ENCODE data around the gene SSTR3.

Gene SSTR3

DNA sequence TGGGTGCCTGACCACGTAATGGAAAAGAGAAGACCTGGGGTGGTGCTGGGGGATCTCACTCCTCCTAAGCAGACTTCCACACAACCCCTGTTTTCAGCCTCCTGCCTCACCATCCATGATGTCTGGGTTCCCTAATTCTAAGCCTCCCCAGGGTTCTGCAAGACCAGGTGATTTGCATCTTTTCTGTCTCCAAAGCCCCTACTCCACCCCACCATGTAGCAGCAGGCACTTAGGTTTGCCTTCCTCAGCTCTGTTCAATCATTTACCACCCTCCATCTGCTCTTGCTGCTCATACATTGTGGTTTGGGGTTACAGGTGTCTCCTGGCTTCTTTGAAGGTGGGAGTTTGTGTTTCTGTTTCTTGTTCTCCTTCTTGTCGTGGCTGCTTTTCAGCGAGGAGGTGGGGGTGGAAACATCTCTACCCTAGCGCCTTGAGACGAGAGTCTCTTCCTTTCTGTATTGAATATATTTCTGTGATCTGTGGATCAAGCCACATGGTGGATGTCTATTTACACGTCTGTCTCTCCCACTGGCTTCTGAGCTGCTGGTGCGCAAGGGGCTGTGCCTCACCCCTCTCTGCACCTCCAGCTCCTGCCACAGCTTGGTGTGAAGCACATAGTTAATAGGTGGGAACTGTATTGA, 6.6 kb upstream of the SSTR3 start:
- TF ChIP-seq, protein P1, sequence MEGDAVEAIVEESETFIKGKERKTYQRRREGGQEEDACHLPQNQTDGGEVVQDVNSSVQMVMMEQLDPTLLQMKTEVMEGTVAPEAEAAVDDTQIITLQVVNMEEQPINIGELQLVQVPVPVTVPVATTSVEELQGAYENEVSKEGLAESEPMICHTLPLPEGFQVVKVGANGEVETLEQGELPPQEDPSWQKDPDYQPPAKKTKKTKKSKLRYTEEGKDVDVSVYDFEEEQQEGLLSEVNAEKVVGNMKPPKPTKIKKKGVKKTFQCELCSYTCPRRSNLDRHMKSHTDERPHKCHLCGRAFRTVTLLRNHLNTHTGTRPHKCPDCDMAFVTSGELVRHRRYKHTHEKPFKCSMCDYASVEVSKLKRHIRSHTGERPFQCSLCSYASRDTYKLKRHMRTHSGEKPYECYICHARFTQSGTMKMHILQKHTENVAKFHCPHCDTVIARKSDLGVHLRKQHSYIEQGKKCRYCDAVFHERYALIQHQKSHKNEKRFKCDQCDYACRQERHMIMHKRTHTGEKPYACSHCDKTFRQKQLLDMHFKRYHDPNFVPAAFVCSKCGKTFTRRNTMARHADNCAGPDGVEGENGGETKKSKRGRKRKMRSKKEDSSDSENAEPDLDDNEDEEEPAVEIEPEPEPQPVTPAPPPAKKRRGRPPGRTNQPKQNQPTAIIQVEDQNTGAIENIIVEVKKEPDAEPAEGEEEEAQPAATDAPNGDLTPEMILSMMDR (IDR thresholded peaks at IDR 0.05; ENCODE audit: borderline replicate concordance, insufficient read depth, low read depth, low read length), result no peak
- H3K4me3 ChIP-seq (ENCODE audit: low read depth, low read length), result peak overlapping the region; percentile 37

DNA sequence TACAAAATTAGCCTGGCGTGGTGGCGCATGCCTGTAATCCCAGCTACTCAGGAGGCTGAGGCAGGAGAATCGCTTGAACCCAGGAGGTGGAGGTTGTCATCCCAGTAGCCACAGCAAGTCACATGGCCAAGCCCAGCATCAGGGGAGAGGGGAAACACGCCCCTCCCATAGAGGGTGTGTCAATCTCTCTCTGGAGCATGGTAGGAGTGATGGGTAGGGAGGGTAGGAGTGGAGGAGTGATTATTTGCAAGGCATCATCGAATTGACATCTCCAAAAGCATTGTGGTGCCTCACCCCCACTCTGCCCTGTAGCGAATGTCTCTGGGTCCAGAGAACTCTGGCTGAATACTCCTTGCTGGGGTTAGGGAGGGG, 6.1 kb upstream of the SSTR3 start:
- no peak overlapping the region for H3K4me3 ChIP-seq (ENCODE audit: low read depth, low read length)
- TF ChIP-seq, protein P1 (IDR thresholded peaks at IDR 0.05; ENCODE audit: borderline replicate concordance, insufficient read depth, low read depth, low read length), result no peak

DNA sequence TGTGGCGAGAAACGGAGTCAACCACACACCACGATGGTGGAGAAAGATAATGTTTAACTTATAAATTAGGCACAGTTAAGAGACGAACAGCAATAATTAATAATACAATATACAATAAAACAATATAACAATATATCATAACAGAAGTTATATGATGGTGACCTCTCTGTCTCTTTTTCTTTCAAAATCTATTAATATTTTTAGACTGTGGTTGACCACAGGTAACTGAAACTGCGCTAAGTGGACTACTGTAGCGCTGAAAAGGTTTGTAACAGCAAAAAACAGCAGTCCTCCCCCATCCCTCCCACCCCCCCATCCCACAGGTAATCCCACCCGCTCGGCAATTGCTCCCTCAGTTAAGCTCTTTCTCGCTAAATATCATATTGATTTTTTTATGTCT, 3.6 kb upstream of the SSTR3 start:
- no peak overlapping the region for H3K4me3 ChIP-seq (ENCODE audit: low read depth, low read length)

DNA sequence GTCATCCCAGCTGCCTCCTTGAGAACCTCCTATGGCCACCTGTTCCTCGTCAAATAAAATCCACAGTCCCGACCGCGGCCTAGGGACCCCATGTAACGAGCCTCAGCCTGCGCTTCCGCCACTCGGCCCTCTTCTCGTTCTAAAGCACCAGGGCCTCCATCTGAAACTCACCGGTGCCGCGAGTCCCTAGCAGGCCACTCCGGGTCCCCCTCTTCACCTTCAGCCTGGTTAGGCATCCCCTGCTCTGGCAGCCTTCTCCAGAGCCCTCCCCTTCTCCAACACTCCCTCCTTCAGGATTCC, 2.4 kb upstream of the SSTR3 start:
- H3K4me3 ChIP-seq (ENCODE audit: low read depth, low read length), result no peak overlapping the region
- TF ChIP-seq, protein P1 (IDR thresholded peaks at IDR 0.05; ENCODE audit: borderline replicate concordance, insufficient read depth, low read depth, low read length), result no peak

More for the DNA sequence above, 3.6 kb upstream of the SSTR3 start:
- TF ChIP-seq, protein P1 (IDR thresholded peaks at IDR 0.05; ENCODE audit: borderline replicate concordance, insufficient read depth, low read depth, low read length), result no peak

DNA sequence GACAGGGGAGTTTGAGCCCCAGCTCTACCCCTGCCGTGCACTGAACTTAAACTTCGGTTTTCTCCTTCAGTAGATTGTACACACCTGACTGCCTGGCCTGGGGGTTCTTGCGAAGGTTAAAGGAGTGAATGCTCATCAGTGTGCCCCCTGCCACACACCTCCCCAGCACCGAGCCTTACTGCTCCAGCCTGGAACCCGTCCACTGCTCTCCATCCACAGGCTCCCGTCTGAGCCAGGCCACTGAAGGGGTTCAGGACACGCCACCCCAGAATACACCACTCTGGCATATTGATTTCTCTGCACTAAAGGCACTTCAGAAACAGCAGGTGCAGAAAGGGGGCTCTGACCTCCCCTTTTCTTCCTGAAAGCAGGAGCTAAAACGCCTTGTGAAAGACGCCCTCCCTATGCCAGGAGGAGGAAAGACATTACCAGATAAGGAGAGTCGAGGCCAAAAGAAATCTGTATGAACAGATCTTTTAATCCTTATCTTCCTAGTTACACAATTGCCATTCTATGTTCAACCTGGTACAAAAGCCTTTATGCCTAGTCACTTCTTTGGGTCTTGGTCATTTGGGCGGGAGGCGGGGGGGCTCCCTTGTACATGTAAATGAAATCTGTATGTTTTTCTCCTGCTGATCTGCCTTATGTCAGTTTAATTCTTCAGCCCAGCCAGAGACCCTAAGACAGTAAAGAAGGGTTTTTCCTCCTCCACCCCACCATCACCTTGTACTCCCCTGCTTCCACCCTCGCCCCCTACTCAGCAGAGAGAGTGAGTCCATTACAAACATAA, 1.9 kb upstream of the SSTR3 start:
- TF ChIP-seq, protein P1 (IDR thresholded peaks at IDR 0.05; ENCODE audit: borderline replicate concordance, insufficient read depth, low read depth, low read length), result no peak
- H3K4me3 ChIP-seq (ENCODE audit: low read depth, low read length), result no peak overlapping the region

DNA sequence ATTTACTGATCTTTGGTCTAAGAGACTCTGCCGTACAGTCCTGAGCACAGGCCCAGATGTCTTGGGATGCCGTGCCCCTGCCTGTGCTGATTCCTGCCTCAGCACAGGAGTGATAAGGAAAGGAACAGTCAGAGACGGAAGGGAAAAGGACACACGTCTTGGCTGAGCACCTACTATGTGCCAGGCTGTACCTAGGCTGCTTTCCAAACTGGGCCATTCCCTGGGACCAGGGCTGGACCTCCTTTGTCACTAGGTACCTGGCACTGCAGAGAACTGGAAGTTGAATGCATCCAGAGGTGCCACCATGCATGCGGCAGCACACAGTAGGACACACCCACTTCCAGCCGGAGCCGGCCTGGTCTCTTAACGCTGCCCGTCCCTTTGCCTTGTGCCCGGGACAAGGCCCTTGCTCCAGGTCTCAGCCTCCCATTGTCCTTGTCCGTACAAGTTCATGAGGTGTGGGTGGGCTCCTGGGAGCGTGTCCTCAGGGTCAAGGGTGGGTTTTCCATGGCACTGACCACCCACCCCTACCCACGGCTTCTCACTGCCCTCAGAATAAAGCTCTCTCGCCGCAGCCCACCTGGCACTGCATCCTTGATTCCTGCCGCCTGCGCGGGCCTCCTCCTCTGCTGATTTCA, 1.1 kb upstream of the SSTR3 start:
- TF ChIP-seq, protein P1 (IDR thresholded peaks at IDR 0.05; ENCODE audit: borderline replicate concordance, insufficient read depth, low read depth, low read length), result no peak
- H3K4me3 ChIP-seq (ENCODE audit: low read depth, low read length), result no peak overlapping the region

DNA sequence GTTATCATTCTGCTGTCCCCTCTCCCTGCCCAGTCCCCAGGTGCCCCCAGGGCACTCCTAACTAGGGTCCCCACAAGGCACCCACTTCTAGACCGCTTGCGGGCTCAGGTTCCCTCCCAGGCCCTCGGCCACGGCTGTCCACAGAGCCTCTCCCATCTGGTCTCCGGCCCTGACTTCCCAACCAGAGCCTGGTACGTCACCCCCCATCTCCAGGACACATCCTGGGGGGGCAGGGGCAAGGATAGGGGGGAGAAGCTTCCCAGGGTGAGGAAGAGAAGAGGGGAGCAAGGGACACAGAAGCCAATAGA, 457 bp downstream of the SSTR3 start:
- TF ChIP-seq, protein P1 (IDR thresholded peaks at IDR 0.05; ENCODE audit: borderline replicate concordance, insufficient read depth, low read depth, low read length), result no peak
- no peak overlapping the region for H3K4me3 ChIP-seq (ENCODE audit: low read depth, low read length)
